ENCODE results near the gene INAFM1.
A peak's percentile ranks its signal among the peaks of the same experiment; 100 is the strongest.

The INAFM1 gene

GRCh38 chr19:47313754-47314295, 39.1 kb downstream of the INAFM1 start:
- DNase-seq, result no peak

- DNase-seq, result peak; percentile 98
These were observed 40.6 kb downstream of the INAFM1 start for GRCh38 chr19:47315125-47315821.

- DNase-seq, result no peak
These were observed 41.8 kb downstream of the INAFM1 start for GRCh38 chr19:47316513-47316912.

GRCh38 chr19:47319923-47320871, 45.5 kb downstream of the INAFM1 start:
- DNase-seq, result no peak

- no peak for DNase-seq
These were observed 46.9 kb downstream of the INAFM1 start for GRCh38 chr19:47321630-47322029.

- DNase-seq, result no peak
These were observed 47.4 kb downstream of the INAFM1 start for GRCh38 chr19:47322058-47322457.

- DNase-seq, result no peak
These were observed 48.7 kb downstream of the INAFM1 start for GRCh38 chr19:47323409-47323808.

GRCh38 chr19:47323872-47324271, 49.2 kb downstream of the INAFM1 start:
- no peak for DNase-seq

- DNase-seq, result no peak
These were observed 49.8 kb downstream of the INAFM1 start for GRCh38 chr19:47324502-47324901.

All from NCI-H226 (cell line).